Measurements from ENCODE around the gene SCAP.

SCAP gene

GRCh38 chr3:47429476-47430270 is 46.1 kb downstream of the SCAP start:
- DNase-seq, result no peak

DNA sequence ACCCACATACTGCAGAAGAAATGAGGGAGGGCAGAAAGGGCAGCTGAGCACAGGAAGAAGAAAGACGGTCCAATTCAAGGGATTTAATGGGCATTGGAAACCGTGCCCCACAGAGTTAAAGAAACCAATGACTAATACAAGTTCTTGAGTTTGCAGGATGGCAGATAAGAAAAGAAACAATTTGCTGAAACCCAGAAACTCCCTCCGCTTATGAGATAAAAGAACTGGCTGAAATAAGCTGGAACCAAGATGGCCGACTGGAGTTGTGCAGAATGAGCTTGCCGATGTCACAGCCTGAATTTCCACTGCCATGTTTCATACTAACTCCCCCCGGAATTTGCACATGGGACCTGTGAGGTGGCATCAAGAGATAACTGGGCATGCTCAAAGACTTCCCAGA is 47.1 kb downstream of the SCAP start:
- no peak for DNase-seq

DNA sequence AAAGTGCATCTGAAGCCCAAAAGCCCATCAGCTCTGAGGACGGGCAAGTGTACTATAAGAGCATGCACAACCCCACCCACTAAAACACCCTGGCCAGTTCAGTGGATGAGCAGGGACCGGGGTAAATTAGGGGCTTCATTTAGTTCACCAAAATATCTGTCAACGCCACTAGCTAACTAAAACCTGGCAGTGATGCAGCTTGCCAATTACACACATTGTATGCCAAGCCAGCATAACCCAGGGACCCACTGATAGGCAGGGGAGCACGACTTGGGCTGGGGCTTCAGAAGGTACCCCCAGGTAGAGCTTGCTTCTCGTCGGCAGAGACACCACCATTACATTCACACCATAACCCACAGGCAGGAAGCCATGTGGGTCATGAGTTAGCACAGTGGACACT is 47.9 kb downstream of the SCAP start:
- DNase-seq, result no peak

DNA sequence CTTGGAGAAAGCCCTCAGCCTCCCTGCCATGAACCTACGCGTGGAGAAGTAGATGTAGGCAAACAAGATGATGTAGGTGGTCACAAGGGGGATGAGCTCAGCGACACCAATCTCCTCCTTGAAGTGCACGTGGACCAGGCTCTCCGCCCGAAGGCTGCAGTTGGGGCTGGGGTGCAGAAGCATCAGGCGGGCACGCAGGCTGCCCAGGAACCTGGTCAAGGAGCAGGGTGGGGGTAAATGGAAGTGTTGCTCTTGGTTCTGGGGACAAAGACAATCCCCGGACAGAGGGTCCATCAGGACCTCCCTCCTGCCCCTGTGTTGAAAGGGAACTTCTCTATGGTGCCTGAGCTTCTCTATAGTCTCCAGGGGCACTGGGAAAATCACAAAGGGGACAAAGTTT is 49.8 kb downstream of the SCAP start:
- no peak for DNase-seq

DNA sequence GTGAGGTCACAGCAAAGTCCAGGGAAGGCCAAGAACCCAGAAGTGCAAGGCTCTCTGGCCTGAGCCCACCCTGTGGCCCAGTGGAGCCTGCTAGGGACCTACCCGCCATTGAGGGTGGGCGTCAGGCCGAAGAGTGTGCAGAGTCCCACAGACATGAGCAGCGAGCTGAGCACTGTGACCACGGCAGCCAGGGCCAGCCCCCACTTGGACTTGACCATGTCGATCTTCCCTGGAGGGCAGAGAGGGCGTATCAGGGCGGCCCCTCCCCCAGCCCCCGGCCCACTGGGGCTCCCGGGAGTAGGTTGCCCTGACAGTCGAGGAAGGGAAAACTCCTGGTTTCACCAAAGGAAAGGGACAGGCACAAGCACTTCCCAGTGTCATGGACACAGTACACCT is 50.4 kb downstream of the SCAP start:
- no peak for DNase-seq

DNA sequence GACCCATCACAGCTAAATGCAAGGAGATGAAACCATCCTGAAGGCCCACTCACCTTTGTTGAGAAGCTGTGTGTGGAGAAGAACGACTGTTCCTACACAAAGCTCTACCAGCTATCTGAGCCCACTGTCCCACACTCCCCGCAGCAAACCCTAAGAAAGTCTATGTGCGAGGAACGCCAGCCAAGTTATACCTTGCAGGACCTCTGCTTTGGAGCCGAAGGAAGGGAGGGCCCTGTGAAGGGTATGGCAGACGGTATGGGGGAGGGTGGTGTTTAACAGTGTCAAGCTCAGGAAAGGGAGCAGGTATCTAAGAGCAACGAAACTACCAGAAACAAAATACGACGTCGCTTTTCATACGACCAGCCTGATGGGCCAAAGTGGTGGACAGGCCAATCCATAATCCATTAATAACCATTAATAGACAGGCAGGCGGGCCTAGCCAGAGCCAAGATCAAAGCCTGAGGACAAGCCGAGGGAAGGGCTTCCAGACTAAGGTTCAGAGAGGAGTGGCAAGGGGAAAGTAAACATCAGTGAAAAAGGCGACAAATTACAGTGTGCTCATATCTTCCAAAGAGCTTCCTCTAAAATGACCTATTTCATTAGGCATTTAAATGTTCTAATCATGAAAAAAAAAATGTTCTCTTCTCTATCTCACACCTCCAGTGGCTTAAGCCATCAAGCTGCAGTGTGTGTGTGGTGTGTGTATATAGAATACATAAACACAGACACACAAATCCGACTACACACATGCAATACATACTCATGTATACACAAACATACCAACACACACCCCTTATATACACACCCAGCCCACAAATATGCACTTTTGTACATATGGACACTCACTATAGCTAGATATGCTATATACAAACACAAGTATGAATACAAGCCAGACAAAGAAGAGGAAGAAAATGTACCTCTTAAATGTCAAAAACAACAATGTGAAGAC is 51.0 kb downstream of the SCAP start:
- no peak for DNase-seq

DNA sequence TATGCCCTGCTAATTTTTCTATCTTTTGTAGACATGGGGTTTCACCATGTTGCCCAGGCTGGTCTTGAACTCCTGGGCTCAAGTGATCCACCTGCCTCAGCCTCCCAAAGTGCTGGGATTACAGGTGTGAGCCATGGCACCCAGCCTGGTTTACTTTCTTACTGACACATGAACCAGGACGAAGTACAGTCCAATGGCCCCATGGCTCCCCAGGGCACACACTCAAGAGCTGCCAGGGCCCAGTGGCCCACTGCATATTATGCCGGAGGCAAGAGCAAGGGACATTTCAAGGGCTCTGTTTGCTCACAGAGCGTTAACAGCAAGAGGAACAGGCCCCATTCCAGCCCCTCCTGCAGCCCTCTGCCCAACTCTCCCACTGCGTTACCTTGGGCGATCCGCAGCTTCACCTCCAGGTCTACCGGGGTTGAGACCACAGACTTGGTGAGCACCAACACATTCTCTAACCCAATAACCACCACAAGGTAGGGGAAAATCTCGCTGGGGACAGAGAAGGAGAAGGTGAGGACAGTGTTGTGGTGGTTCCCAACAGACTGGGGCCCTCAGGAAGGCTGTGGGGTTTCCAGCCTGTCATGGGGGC is 52.1 kb downstream of the SCAP start:
- DNase-seq, result no peak

DNA sequence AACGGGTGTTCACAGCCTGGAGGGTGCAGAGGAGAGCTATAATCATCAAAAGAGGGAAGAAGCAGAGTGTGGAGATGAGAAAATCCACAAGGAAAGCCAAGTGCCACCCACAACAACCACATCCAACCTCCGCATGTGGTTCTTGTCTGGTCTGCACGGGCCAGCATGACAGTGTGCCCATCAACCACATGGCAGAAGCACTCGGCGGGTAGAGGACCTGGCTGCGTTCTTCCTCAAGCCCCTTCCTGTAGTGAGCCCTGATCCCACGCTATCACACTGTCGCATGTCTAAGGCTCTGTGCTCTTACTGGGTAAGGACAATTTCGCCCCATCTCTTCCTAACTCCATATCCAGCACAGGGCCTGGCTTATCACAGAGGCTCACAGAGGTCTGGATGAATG is 53.0 kb downstream of the SCAP start:
- DNase-seq, result no peak

GRCh38 chr3:47421741-47422649 is 53.7 kb downstream of the SCAP start:
- no peak for DNase-seq

DNA sequence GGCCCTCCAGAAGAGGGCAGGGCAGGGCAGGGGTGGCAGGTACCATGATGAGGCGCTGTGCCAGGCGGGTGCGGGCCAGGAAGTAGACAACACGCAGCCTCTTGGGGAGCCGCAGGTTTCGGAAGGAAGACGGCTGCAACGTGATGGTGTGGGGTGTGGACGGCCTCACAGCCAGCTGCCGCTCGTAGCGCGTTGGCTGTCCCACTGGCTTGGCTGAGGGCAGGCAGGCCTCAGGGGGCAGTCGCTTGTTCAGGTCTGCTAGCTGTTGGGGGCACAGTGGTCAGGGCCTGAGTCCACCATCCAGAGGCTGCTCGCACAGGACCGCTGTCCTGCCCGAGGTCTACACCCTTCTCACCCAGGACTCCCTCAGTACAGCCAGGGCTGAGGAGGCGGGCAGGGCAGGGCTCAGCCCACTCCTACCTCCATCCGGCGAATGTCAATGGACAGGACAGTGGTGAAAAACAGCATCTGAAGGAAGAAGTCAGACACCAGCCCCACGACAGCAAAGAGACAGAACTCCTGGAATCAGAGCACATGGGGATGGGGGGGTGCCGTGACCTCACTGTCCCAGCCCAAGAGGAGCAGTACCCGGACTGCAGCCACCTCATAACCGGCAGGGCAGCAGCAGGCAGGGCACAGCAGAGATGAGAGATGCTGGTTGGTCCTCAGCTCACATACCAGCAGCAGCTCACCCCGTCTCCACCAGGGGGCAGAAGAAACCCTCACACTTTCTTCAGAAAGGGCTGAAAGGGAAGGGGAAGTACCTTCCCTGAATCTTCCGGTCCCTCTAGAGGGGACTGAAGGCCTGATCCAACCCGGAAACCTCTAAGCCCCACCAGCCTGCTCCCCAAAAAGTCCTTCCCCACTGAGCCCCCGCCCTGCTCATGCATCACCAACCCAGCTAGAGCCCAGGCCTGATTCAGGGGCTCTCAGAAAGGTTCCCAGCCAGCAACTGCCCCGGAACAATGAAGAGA is 54.9 kb downstream of the SCAP start:
- DNase-seq, result peak; percentile 85

DNA sequence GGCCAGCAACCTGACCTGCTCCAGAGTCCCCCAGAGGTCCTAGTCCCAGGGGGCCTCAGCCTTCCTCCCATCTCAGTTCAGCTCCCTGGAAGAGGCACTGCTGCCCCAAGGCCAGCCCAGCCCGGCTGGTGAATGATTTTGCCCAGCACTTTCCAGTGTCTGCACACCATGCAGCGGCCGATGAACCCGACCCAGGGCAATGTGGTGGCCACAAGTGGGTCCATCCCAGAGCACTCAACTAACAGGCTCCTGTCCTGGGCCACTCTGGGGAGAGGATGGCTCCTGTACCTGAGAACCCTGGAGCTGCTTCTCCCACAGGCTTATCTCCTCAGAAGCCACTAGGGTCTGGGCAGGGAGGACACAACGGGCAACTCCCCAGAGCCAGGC is 55.7 kb downstream of the SCAP start:
- DNase-seq, result no peak

DNA sequence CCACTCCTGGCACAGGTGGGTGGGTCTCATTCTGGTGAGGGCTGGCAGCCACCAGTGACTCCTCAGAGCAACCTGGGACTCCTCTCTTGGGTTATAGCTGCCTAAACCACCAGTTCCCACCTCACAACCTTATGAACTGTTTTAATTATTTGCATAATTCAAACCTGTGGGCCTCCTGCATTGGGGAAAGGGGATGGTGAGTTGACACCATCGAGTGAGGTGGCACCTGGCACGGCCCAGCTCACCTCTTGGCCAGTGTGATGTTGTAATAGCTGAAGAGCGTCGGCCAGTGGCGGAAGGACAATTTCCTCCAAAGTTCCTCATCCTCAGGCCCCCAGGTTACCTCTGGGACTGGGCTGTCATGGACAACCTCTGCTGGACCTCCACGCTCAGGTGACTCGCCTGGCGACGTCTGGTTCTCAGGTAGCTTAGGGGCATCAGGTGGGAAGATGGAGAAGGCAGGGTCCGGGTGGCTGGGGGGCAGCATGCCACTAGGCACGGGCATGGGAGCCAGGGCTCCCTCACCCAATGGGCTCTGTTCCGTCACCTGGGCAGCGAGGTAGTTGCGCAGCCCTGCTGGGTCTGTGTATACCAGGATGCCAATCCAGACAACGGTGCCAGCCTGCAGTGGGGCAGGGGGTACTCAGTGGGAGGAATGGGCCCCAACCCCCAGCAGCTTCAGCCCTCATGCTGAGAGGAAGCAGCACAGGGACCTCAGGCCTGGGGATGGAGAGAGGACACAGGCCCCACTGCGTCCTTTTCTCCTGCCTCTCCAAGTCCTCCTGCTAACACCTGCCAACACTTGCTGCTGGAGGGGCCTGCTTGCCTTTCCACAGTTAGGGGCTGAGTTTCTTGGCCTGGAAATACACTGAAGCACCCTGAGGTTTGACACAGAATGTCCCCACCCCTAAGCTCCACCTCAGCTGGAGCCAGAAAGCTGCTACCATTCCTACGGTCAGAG is 56.4 kb downstream of the SCAP start:
- DNase-seq, result no peak

DNA sequence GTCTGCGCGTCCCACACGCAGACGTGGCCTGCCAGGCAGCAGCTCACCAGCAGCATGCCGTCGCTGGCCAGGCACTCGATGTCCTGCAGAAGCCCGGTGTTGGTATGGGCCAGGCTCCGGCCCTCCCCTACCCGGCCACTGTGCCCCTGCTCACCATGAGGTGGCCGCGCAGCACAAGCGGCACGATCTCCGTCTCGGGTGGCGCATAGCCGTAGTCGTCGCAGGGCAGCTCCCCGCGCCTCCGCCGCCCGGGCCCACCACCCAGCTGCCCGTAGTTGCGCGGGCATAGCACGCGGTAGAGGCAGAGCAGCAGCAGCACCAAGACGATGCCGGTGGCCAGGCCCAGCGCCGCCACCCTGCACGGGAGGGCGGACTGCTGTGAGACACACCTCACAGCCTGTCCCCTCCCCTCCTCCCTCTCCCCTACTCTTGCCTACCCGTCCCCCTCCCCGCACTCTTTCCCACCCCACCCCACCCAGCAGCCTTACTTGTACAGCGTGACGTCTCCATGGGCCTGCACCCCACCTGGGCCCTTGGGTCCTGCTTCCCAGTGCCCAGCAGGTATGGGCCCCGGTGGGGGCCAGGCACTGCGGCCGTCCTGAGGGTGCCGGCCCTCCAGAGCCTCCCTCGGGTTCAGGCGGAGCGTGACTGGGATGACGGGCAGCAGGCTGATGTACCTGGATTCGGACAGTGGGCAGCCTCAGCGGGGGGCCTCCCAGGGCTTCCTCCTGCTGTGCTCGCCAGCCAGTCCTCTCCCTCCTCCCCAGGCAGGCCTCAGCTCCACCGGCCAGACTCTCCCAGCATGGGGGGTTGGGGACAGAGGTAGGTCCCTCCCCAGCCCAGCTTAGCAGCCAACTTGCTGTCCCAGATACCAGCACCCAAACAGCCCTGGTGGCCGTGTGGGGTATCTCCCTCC is 57.3 kb downstream of the SCAP start:
- no peak for DNase-seq

- DNase-seq, result no peak
Observed at GRCh38 chr3:47416041-47416440, 59.7 kb downstream of the SCAP start.

DNA sequence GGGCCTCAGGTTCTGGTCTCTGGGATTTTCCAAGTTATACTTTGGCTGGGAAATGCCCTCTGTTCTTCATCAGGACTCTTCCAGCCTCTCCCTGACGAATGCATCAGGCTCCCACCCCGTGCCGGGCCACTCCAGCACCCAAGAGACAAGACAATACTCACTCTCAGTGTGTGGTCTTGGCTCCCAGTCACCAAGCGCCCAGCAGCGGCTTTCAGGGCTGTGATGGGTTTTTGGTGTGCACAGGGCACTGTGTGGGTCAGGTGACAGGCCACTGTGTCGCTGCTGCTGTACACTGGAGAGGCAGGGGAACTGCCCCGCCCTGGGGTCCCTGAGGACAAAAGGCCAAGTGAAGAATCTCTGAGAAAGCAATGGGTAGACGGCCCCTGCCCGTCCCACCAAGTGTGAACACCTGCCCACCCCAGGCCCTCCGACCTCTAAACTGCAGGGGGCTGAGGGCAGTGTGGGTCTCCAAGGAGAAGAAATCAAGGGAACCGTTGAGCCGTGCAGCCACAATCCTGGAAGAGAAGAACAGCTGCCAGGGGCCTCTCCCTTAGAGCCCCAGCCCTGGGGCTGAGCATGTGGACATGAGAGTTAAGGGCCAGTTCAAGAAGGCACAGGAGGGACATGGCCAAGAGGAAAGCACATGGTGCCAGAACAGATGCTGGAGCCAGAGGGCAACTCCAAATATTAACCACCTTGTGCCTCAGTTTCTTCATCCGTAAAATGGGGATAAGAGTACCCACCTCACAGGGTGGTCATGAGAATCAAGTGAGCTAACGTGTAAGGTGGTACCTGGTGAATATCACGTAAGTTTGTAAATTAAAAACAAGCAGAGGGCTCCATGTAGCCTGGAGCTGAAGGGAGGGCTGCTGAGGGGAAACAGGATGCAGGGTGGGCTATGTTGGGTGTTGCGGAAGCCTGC is 60.8 kb downstream of the SCAP start:
- no peak for DNase-seq

- no peak for DNase-seq
Observed at GRCh38 chr3:47414161-47414564, 61.6 kb downstream of the SCAP start.

DNA sequence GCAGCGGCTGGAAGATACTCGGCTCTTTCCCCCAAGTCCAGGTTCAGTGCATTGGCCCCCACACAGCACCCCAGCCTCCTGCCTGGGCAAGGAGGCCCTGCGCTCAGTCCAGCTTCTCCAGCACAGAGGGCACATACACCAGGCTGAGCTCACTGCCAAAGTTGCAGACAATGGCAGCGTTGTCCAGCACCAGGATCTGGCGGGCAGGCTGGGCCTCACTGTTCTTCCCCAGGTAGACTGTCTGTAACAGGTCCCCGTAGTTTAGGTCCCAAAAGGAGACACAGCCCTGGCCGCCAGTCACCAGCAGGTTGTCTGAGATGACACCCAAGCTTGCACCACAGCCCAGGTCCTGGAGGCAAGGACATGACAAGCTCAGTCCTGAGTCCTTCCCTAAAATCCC is 62.0 kb downstream of the SCAP start:
- no peak for DNase-seq

Measured in left hindlimb (tissue), 1 donor.